LoVo (cell line): ENCODE measurements around the gene KRT1.
"Not testable (repeated sequence)": the region's sequence is repeated elsewhere in the genome, so short reads cannot be mapped to it uniquely, and the experiment has no call there.

Experiments used
- DNase-seq: peaks from one replicate; pipeline ENCODE4 v3.0.0-alpha.2; 2016; ENCODE audit warnings: low spot score

The KRT1 gene

GRCh38 chr12:52682381-52682660 is 2.1 kb upstream of the KRT1 start:
- DNase-seq = no peak

- DNase-seq = no peak
Measured at GRCh38 chr12:52681526-52682380, 1.5 kb upstream of the KRT1 start.

GRCh38 chr12:52679875-52680274 is 332 bp downstream of the KRT1 start:
- DNase-seq = no peak

GRCh38 chr12:52677671-52678070 is 2.5 kb downstream of the KRT1 start:
- DNase-seq = no peak

- DNase-seq = no peak
Measured at GRCh38 chr12:52677126-52677525, 3.1 kb downstream of the KRT1 start.

GRCh38 chr12:52676163-52676562 is 4.0 kb downstream of the KRT1 start:
- DNase-seq = no peak

GRCh38 chr12:52675301-52675701 is 4.9 kb downstream of the KRT1 start:
- no peak for DNase-seq

GRCh38 chr12:52674433-52674775 is 5.8 kb downstream of the KRT1 start:
- no peak for DNase-seq

GRCh38 chr12:52673713-52674432 is 6.3 kb downstream of the KRT1 start:
- no peak for DNase-seq

GRCh38 chr12:52673217-52673616 is 7.0 kb downstream of the KRT1 start:
- DNase-seq = no peak

- DNase-seq = peak; percentile 30
Measured at GRCh38 chr12:52672321-52672933, 7.8 kb downstream of the KRT1 start.

- DNase-seq = no peak
Measured at GRCh38 chr12:52670961-52671360, 9.2 kb downstream of the KRT1 start.

- no peak for DNase-seq
Measured at GRCh38 chr12:52670506-52670905, 9.7 kb downstream of the KRT1 start.

GRCh38 chr12:52669941-52670340 is 10.3 kb downstream of the KRT1 start:
- DNase-seq = not testable (repeated sequence)

GRCh38 chr12:52669426-52669825 is 10.8 kb downstream of the KRT1 start:
- DNase-seq = no peak

- no peak for DNase-seq
Measured at GRCh38 chr12:52667931-52668330, 12.3 kb downstream of the KRT1 start.

- no peak for DNase-seq
Measured at GRCh38 chr12:52667509-52667908, 12.7 kb downstream of the KRT1 start.

GRCh38 chr12:52666471-52666870 is 13.7 kb downstream of the KRT1 start:
- DNase-seq = no peak

GRCh38 chr12:52663420-52663819 is 16.8 kb downstream of the KRT1 start:
- no peak for DNase-seq

GRCh38 chr12:52662918-52663229 is 17.3 kb downstream of the KRT1 start:
- DNase-seq = no peak

- DNase-seq = no peak
Measured at GRCh38 chr12:52662093-52662917, 17.9 kb downstream of the KRT1 start.

GRCh38 chr12:52661668-52662067 is 18.5 kb downstream of the KRT1 start:
- DNase-seq = no peak
